GM18907 (cell line): ENCODE data around the gene NHLH2.
A peak's percentile ranks its signal among the peaks of the same experiment; 100 is the strongest.

Source experiments
- ATAC-seq: cut with Tn5 transposase; IDR thresholded peaks from one replicate; pipeline ENCODE4 v1.9.1; 2021; ENCODE audit warnings: mild to moderate bottlenecking, moderate library complexity; ENCODE audit not compliant: unreplicated experiment

The NHLH2 gene

DNA sequence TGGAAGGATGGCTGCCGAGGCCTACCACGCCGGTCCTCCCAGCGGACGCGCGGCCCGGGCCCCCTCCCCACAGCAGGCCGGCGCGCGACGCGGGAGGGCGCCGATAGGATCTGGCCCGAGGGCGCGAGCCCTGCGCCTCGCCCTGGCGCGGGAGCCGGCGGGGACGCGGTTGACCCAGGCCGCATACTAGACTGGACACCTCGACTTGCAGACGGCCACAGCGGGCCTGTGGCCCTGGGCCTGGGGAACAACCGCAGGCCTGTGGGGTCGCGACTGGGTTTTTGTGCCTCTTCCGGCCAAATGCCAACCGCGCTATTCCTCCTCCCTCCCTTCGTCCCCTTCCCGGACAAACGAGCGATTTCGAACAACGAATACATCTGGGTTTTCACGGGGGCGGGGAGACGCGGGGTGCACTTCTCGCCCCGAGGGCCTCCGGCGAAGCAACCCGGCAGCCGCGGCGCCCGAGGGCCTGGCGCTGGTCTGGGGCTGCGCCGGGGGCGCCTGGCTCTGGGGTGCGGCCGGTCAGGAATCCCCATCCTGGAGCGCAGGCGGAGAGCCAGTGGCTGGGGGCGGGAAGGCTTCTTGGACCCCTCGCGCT lies 2.4 kb downstream of the NHLH2 start:
- ATAC-seq: no peak

GRCh38 chr1:115837740-115838421 lies 3.0 kb downstream of the NHLH2 start:
- no peak for ATAC-seq

- ATAC-seq: no peak
Observed at GRCh38 chr1:115837341-115837739, 3.6 kb downstream of the NHLH2 start.

GRCh38 chr1:115833856-115834255 lies 7.1 kb downstream of the NHLH2 start:
- no peak for ATAC-seq

GRCh38 chr1:115832651-115833050 lies 8.3 kb downstream of the NHLH2 start:
- no peak for ATAC-seq

DNA sequence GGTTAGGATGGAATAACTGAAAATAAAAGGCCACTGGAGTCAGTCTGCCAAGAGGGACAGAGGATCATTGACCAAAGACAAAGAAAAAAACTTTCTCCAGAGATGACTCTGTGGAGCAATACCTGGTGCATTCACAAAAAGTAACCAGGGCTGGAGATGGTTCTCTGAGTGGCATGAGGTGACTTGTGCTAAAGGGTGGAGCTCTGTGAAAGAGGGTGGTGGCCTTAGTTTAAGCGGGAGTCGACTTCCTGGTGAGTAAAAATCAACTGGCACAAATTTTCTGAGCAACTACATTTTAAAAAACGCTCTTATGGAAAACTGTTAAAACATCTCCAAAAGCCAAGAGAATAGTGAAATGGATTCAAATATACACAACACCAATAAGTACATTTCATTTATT lies 10.0 kb downstream of the NHLH2 start:
- ATAC-seq: no peak

- no peak for ATAC-seq
Observed at GRCh38 chr1:115829947-115830346, 11.0 kb downstream of the NHLH2 start.

DNA sequence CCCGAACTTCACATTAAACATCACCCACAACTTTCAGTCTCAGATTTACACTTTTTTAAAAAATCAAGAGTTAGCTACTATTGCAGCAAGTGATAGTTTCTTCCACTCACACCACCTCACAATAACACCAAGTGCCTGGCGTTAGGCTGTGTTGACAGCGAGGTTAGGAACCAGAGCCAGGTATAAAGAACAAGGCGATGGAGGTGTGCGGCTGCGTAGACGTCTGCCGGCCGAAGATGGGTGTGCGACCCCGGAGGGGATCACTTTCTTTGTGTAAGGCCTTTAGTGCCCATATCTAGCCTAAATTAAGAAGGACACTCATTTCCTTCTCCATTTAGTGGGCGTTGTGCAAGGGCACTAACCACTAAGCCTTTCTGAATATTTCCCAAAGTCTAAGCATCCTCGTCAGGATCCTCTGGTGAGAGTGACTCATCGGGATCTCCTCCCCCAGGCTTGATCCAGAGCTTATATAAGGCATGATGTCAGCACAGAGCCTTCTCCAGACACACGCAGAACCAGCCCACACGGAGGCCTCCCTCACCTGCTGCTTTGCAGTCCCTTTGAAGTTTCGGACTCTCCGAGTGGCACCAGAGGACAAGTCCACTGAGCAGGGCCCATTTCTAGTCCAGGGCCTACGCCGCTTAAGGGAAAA lies 11.8 kb downstream of the NHLH2 start:
- no peak for ATAC-seq

DNA sequence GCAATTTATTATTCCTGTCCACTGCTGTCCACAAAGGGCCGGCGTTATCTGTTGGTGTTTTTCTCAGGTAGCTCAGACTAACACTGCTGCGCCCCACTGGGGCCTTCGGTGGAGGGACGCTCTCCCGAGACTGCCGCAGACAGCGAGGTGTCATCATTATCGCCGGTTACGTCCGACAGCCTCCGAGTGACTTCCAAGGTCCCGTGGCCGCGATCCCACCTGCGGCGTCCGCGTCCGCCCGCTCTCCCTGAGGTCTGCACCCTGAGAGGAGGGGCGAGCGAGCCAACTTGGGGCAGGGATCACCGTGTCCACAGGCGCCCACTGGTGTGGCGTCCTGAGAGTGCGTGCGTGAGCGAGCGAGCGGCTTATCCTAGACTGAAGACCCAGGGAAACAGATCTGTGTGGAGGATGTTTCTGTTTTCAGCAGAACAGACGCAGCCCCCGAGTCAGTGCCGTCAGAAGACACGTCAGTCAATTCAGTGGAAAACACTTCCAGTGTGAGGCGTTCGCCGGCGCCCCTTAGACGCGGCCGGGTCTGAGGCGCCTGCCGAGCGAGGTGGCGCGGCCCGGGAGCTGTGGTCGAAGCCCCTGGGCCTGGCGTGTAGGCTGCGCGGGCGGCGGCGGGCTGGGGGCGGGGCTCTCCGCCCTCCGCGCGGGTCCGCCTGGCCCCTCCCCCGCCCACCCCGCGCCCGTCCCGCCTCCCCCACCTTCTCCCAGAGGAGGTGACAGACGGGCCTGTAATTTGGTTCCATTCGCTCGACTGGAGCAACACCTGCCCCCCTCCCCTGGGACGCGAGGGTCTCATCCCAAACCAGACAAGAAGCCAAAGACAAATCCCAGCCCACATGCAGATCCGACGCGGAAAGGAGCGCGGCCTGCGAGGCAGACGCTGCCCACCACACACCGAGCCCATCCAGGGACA lies 12.6 kb downstream of the NHLH2 start:
- no peak for ATAC-seq

DNA sequence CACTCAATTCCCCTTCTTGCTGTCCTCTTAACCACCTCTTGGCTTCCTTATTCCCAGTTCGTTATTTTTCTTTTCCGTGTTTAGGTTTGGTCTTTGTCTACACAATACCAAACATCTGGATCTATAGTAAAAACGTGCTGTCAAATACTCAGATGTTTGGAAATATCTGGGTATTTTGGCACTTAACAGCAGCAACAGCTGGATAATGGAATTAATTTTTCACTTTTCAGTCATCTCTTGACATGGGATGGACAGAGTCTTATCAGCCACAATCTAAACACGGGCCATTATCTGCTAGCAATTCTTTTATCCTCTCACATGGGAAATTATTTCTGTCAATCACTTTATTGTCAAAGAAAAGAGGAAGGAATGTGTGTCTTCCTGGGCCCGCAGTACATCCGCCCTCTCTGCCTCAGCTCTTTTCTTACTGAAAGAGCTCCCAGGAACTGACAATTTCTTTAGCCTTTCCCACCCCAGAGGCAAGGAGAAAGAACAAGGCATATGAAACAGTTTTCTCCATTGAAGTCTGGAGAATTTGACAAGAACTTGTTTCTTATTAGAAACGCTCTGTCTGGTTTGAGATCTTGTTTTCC lies 13.4 kb downstream of the NHLH2 start:
- ATAC-seq: no peak

GRCh38 chr1:115826628-115827027 lies 14.3 kb downstream of the NHLH2 start:
- ATAC-seq: no peak

DNA sequence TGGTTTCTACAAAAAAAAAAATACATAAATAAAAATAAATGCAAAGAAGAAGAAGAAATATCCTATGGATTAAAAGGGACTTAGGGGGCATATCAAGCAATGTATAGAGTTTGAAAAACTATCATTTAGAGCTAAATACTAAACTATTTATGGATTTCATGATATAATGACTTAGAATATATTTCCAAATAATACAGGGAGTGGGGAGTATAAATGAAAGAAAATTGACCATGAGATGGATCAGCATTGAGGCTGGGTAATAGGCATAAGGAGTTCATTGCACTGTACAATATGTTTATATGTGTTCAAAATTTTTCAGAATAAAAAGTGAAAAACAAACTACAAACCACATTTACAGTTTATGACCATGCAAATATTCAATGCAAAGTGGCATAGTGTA lies 18.8 kb downstream of the NHLH2 start:
- no peak for ATAC-seq

DNA sequence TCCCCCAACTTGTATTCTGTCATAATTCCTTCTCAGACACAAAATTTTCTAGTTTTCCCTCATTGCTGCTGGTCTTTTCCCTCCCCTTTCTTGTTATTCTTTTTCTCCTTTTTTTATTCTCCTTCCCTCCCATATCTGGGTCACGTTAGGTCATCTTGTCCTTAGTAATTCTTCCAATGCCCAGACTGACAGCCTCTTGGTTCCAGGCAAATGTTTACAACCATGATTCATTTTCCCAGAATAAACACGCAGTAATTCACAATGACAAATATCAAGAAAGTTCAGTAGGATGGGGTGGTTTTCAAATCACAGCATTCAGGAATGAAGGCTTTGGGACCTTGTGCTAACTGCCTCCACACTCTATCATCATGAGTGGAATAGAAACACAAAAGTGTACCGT lies 25.2 kb downstream of the NHLH2 start:
- no peak for ATAC-seq

DNA sequence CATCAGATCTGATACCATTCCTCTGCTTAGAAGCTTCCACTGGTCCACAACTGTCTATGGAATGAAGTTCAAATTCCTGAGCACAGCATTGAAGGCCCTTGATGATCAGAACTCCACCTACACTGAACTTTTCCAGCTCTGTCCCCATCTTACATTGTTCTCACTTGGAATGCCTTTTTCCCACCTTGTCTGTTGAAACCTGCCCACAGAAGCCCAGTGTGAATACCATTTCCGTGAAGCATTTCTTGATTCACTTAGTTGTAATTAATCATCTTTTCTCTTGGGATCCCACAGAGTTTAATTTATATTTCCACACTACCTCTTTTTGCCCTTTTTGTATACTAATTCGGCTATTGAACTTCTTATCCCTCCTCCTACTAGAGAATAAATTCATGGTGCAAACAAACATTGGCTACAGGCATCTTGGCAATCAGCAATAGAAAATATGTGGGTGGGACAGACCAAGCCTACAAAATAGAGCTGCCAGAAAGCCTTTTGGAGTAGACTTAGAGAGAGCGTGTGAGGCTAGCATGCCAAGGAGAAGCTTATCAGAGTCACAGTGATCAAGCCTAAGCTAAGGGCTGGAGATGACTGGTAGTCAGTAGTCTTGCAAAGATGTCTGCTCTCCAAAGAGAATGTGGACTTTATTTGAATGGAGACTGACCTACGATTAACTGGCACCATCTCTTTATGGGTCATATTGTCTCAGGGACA lies 26.1 kb downstream of the NHLH2 start:
- no peak for ATAC-seq

- ATAC-seq: no peak
Observed at GRCh38 chr1:115813727-115814126, 27.2 kb downstream of the NHLH2 start.

DNA sequence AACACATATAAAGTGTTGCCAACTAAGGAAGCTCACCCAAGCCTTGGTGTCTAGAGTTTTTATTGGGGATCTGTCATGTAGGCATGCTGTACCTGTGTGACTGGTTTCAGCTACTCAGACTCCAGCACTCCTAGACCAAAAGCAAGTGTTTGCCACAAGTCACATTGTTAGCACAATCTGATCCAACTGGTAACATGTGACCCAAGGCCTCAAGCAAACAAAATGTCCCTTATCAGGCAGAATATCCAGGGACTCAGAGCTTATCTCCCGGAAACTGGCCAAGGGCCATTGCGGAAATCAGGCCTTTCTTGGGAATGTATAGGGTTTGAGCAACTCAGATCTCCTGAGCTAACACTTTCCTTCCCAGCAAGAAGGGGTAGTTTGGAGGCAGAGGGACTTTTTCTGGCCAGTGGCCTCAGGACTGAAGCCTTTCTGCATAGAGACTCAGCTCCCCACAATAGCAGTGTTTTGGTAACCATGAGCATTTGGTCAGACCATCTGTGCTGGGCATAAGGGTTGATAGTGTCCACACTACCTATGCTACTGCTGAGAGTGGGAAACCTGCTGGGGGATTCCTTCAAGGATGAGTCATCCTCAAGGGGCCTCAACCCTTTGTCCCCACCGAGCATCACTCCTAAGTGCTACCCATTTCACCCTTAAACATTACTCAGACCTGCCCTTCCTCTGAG lies 29.6 kb downstream of the NHLH2 start:
- ATAC-seq: peak; percentile 43

DNA sequence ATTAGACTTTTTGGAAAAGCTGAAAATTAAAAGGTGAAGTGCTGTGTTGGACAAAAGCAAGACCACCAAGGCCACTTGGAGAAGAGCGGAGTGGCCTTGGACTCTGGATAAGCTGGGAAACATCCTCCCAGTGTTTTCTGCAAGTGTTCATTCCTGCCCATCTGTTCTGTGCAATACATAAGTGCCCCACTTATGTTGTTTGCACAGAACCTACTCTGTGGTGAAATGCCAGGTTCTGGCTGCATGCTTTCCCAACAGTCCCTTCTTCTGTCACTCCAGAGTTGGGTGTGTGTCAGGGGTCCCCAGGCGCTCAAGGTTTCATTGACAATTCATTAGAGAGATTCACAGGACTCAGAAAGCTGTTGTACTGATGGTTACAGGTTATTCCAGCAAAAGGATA lies 30.3 kb downstream of the NHLH2 start:
- ATAC-seq: no peak

DNA sequence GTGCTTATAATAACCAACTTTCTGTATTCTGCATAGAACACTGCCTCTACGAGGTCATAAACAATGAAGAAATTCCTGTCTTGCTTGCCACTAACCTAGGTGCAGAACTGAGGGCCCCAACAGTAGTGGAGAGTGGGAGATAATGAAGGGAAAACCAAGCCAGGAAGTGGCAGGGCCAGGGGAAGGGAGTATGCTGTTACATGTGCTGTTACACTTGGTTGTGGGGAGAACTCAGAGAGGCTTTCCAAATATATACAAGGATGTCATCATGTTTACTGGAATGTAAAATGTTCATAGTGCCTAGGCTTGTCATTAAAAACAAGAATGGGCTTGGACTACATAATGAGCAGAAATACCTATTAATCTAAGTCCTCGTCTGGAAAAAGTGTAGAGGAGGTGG lies 31.1 kb downstream of the NHLH2 start:
- ATAC-seq: no peak

GRCh38 chr1:115809076-115809475 lies 31.9 kb downstream of the NHLH2 start:
- ATAC-seq: no peak

DNA sequence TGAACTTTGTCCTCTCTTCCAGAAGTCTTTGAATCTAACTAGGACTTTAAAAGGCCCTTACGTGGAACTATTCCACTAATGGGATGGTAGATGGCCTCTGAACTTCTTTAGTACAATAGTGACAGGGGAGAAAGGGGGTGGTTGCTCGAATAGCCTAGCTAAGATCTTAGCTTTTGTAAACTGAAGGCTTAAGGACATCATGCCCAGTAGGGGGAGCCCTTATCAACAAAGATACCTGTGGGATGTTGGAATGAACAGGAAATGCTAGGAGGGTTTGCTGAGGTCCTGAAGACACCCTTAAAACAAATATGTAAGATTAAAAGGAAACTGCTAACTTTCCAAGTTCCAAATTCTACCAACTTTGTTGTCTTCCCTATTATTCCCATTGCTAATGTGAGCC lies 33.2 kb downstream of the NHLH2 start:
- ATAC-seq: peak; percentile 71
